DMS 273 treated with DMSO at 0.1 percent for 48 hours (cell line): ENCODE measurements around the gene MYBPC3.

Experiments used
- DNase-seq: peaks from one replicate; lab custom pipeline; 2025; lab: John Stamatoyannopoulos, UW

The MYBPC3 gene

GRCh38 chr11:47352556-47352955 lies at the start of gene MYBPC3:
Gene MYBPC3, minus strand, starts transcription at chr11:47352702. Its CDS starts 55 bp downstream, at chr11:47352647.
- DNase-seq = no peak

GRCh38 chr11:47400768-47401279 lies 48.3 kb upstream of the MYBPC3 start:
- no peak for DNase-seq

GRCh38 chr11:47399860-47400767 lies 47.6 kb upstream of the MYBPC3 start:
- DNase-seq = no peak

- DNase-seq = no peak
Measured at GRCh38 chr11:47398551-47398950, 46.0 kb upstream of the MYBPC3 start.

GRCh38 chr11:47398011-47398410 lies 45.5 kb upstream of the MYBPC3 start:
- DNase-seq = no peak

- DNase-seq = no peak
Measured at GRCh38 chr11:47396049-47396320, 43.5 kb upstream of the MYBPC3 start.

- DNase-seq = no peak
Measured at GRCh38 chr11:47395223-47396048, 42.9 kb upstream of the MYBPC3 start.

GRCh38 chr11:47394322-47395222 lies 42.1 kb upstream of the MYBPC3 start:
- DNase-seq = no peak

- DNase-seq = no peak
Measured at GRCh38 chr11:47394050-47394321, 41.5 kb upstream of the MYBPC3 start.

GRCh38 chr11:47393163-47394049 lies 40.9 kb upstream of the MYBPC3 start:
- DNase-seq = no peak

- DNase-seq = no peak
Measured at GRCh38 chr11:47392546-47393162, 40.2 kb upstream of the MYBPC3 start.

- no peak for DNase-seq
Measured at GRCh38 chr11:47391711-47392432, 39.4 kb upstream of the MYBPC3 start.

- no peak for DNase-seq
Measured at GRCh38 chr11:47391077-47391583, 38.6 kb upstream of the MYBPC3 start.

- no peak for DNase-seq
Measured at GRCh38 chr11:47390422-47390760, 37.9 kb upstream of the MYBPC3 start.

- DNase-seq = no peak
Measured at GRCh38 chr11:47389577-47390421, 37.3 kb upstream of the MYBPC3 start.

GRCh38 chr11:47388697-47389576 lies 36.4 kb upstream of the MYBPC3 start:
- DNase-seq = no peak

GRCh38 chr11:47387944-47388696 lies 35.6 kb upstream of the MYBPC3 start:
- no peak for DNase-seq
